Body of pancreas (tissue), 4 donors: ENCODE measurements around the gene LATS2.

ENCODE experiments used
- CTCF ChIP-seq, 7 experiments: fragments of 450-650 bp in 4 of 7; fragments of 200-600 bp in 3 of 7; sonication (generic) in 3 of 7; IDR thresholded peaks; one replicate each; pipeline ENCODE4 v1.5.1; 2016 to 2019; ENCODE audit warnings: antibody characterized with exemption in 7 of 7
- POLR2A ChIP-seq, 3 donors: fragments of 450-650 bp; IDR thresholded peaks; one replicate each; pipeline ENCODE4 v1.6.1; 2016; ENCODE audit warnings: antibody characterized with exemption in 3 of 3, mild to moderate bottlenecking in 2 of 3

GRCh38 chr13:20939662-20940061 lies 121.7 kb downstream of the LATS2 start:
- TF ChIP-seq CTCF (IDR thresholded peaks at IDR 0.05) (no peak), POLR2A (IDR thresholded peaks at IDR 0.05) (no peak)
